Measurements from ENCODE around the gene SNRNP40. TPM values are rescaled to one million over a fixed set of nuclear protein-coding genes. Genes with fewer than 3 reads are reported as not detected.

Gene SNRNP40
- polyA plus RNA-seq, 3 donors, result 25.6 to 56.4 (median 50.9) TPM

DNA sequence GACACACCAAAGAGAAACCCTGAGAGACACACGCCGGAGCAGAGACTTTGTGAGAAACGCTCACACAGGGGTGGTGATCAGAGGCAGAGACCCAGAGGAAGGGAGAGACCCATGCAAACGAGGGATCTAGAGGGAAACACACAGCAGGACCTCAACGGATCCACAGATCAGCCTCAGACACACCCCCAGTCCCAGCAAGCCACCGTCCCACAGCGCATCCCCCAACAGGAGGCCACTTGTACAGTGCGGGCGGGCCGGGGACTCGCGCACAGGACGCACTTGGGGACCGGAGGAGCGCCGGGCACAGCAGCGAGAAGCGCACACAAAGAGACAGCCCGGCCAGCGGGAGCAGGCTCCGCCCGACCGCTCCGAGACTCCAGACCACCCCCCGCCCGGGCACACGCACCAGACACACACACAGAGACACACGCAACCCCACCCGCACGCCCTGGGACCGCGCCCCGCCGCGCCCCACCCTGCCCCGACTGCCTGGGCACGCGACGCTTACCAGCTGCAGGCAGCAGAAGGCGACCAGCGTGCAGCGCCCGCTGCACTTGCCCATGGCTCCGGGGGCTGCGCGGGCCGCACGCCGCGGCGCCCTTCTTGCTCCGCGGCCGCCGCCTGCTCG is 57.5 kb downstream of the SNRNP40 start:
- Histone ChIP-seq H3K9ac (ENCODE audit: insufficient read depth, low read length, poor library complexity, severe bottlenecking) (no peak overlapping the region), H3K4me3 (replicated peaks in 1 of 3; ENCODE audit: low read depth in 2 of 3, low read length in 3 of 3) (no peak overlapping the region), H3K27me3 (ENCODE audit: control insufficient read depth in 2 of 2, insufficient read depth in 2 of 2, low read length in 2 of 2) (peaks cover 46 to 62% of the 10 kb centered on the region in 2 donors), H3K27ac (ENCODE audit: low read depth in 1 of 2, low read length in 2 of 2) (no peak overlapping the region), H3K79me2 (ENCODE audit: insufficient read depth, low read length) (no peaks in the 10 kb centered on the region), H2AFZ (ENCODE audit: insufficient read depth, low read depth, low read length, poor library complexity, severe bottlenecking) (no peak overlapping the region), H3K4me1 (ENCODE audit: control insufficient read depth in 1 of 2, insufficient read depth in 2 of 2, low read length in 2 of 2) (peaks cover 4% of the 10 kb centered on the region in 2 donors), H3K9me3 (replicated peaks in 1 of 2; ENCODE audit: control insufficient read depth in 1 of 2, insufficient read depth in 1 of 2, low read length in 2 of 2) (peaks cover 0 to 8% of the 10 kb centered on the region in 2 donors), H4K20me1 (ENCODE audit: insufficient read depth, low read length) (no peaks in the 10 kb centered on the region), H3K4me2 (replicated peaks; ENCODE audit: extremely low read depth, low read length, poor library complexity, severe bottlenecking) (peak overlapping the region; percentile 34), H3K36me3 (replicated peaks in 1 of 2; ENCODE audit: control insufficient read depth in 1 of 2, insufficient read depth in 2 of 2, low read length in 2 of 2) (no peaks in the 10 kb centered on the region)
- H3K27ac Mint-ChIP-seq, result peak overlapping the region in 1 of 7 donors; percentile 50
- DNase-seq, result no peak
- H3K4me3 Mint-ChIP-seq, result peak overlapping the region; percentile 16 to 80
- WGBS (ENCODE audit: insufficient coverage), result under 1% methylated on average over 56 of the region's 56 CpGs
- TF ChIP-seq, protein P1, sequence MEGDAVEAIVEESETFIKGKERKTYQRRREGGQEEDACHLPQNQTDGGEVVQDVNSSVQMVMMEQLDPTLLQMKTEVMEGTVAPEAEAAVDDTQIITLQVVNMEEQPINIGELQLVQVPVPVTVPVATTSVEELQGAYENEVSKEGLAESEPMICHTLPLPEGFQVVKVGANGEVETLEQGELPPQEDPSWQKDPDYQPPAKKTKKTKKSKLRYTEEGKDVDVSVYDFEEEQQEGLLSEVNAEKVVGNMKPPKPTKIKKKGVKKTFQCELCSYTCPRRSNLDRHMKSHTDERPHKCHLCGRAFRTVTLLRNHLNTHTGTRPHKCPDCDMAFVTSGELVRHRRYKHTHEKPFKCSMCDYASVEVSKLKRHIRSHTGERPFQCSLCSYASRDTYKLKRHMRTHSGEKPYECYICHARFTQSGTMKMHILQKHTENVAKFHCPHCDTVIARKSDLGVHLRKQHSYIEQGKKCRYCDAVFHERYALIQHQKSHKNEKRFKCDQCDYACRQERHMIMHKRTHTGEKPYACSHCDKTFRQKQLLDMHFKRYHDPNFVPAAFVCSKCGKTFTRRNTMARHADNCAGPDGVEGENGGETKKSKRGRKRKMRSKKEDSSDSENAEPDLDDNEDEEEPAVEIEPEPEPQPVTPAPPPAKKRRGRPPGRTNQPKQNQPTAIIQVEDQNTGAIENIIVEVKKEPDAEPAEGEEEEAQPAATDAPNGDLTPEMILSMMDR (IDR thresholded peaks at IDR 0.05), result no peak
- intact Hi-C loops (cut with micrococcal nuclease), result no loop called here
- peaks cover 0 to 7% of the 10 kb centered on the region in 2 donors for H3K36me3 Mint-ChIP-seq
- H3K27me3 Mint-ChIP-seq (ENCODE audit: low read depth in 3 of 3), result peaks cover 64 to 76% (median 74%) of the 10 kb centered on the region in 3 donors
- H3K9me3 Mint-ChIP-seq, result peaks cover 0 to 10% (median 5%) of the 10 kb centered on the region in 7 donors
- H3K4me1 Mint-ChIP-seq, result peaks cover 14% of the 10 kb centered on the region

DNA sequence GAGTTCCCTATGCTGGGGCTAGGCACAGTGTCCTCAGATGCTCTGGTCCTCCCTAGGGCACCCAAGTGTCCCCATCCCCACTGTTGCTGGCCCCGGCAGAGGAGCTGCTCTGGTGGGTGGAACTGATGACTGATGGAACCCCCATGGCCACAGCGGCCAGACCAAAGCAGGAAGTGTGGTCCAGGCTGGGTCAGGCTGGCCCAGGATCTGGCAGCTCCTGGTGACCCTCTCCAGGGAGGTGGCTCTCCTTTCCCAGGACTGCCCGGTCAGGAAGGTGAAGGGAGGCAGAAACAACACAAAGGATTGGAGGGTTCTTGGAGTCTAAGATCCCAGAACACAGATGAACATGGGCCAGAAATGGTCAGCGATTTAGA is 58.0 kb downstream of the SNRNP40 start:
- TF ChIP-seq, protein P1 (IDR thresholded peaks at IDR 0.05), result no peak
- Histone ChIP-seq H4K20me1 (ENCODE audit: insufficient read depth, low read length) (no peaks in the 10 kb centered on the region), H3K27ac (ENCODE audit: low read depth in 1 of 2, low read length in 2 of 2) (no peak overlapping the region), H3K4me1 (ENCODE audit: control insufficient read depth in 1 of 2, insufficient read depth in 2 of 2, low read length in 2 of 2) (peaks cover 4% of the 10 kb centered on the region in 2 donors), H3K9me3 (replicated peaks in 1 of 2; ENCODE audit: control insufficient read depth in 1 of 2, insufficient read depth in 1 of 2, low read length in 2 of 2) (peaks cover 0 to 8% of the 10 kb centered on the region in 2 donors), H3K36me3 (replicated peaks in 1 of 2; ENCODE audit: control insufficient read depth in 1 of 2, insufficient read depth in 2 of 2, low read length in 2 of 2) (no peaks in the 10 kb centered on the region), H3K4me3 (replicated peaks in 1 of 3; ENCODE audit: low read depth in 2 of 3, low read length in 3 of 3) (no peak overlapping the region), H3K4me2 (replicated peaks; ENCODE audit: extremely low read depth, low read length, poor library complexity, severe bottlenecking) (no peak overlapping the region), H3K79me2 (ENCODE audit: insufficient read depth, low read length) (no peaks in the 10 kb centered on the region), H2AFZ (ENCODE audit: insufficient read depth, low read depth, low read length, poor library complexity, severe bottlenecking) (no peak overlapping the region), H3K9ac (ENCODE audit: insufficient read depth, low read length, poor library complexity, severe bottlenecking) (no peak overlapping the region), H3K27me3 (ENCODE audit: control insufficient read depth in 2 of 2, insufficient read depth in 2 of 2, low read length in 2 of 2) (peaks cover 46 to 64% of the 10 kb centered on the region in 2 donors)
- peaks cover 0 to 7% of the 10 kb centered on the region in 2 donors for H3K36me3 Mint-ChIP-seq
- intact Hi-C loops (cut with micrococcal nuclease), result no loop called here
- H3K27ac Mint-ChIP-seq, result peak overlapping the region in 1 of 7 donors; percentile 50
- 22% methylated on average over 3 of the region's 4 CpGs for WGBS (ENCODE audit: insufficient coverage)
- peaks cover 14% of the 10 kb centered on the region for H3K4me1 Mint-ChIP-seq
- H3K9me3 Mint-ChIP-seq, result peaks cover 0 to 10% (median 5%) of the 10 kb centered on the region in 7 donors
- peaks cover 61 to 79% (median 74%) of the 10 kb centered on the region in 3 donors for H3K27me3 Mint-ChIP-seq (ENCODE audit: low read depth in 3 of 3)
- H3K4me3 Mint-ChIP-seq, result peak overlapping the region; percentile 16 to 80
- no peak for DNase-seq
